OCI-LY7 (cell line): ENCODE measurements around the gene CD86. TPM values are rescaled to one million over a fixed set of nuclear protein-coding genes. Genes with fewer than 3 reads are reported as not detected.
A peak's percentile ranks its signal among the peaks of the same experiment; 100 is the strongest.

Experiments
- BruUV-seq: library from RNA; stranded (reverse); fragments of 400-500 nt; replicated peaks from 2 replicates; lab custom pipeline; 2021; lab: Mats Ljungman, UMichigan
- CTCF ChIA-PET: fragments of 300-600 bp; sonication (Branson Sonifier 250); formaldehyde crosslinking; loops from one replicate; lab custom pipeline; 2022; ENCODE audit warnings: antibody characterized with exemption; ENCODE audit not compliant: unreplicated experiment; lab: Charles Lee
- POLR2A ChIA-PET: fragments of 300-600 bp; sonication (Branson Sonifier 250); formaldehyde crosslinking; loops from one replicate; lab custom pipeline; 2022; ENCODE audit warnings: antibody characterized with exemption; lab: Charles Lee
- DNase-seq: peaks from one replicate; pipeline ENCODE4 v3.0.0-alpha.2; 2015; ENCODE audit warnings: low spot score
- H2AFZ ChIP-seq: fragments of 200-600 bp; sonication (generic), shearing (Covaris generic); 2 replicates; pipeline ENCODE4 v1.6.1; 2014; ENCODE audit warnings: mild to moderate bottlenecking, antibody characterized with exemption, low read length, moderate library complexity
- H3K27ac ChIP-seq: fragments of 200-600 bp; sonication (generic); 2 replicates; pipeline ENCODE4 v1.5.1; 2014; ENCODE audit warnings: mixed run types, low read depth, mild to moderate bottlenecking, moderate library complexity, low read length, inconsistent platforms; ENCODE audit not compliant: poor library complexity, severe bottlenecking
- H3K36me3 ChIP-seq: fragments of 200-600 bp; sonication (generic); 2 replicates; pipeline ENCODE4 v1.6.1; 2014; ENCODE audit warnings: mild to moderate bottlenecking, antibody characterized with exemption, low read length, moderate library complexity, mixed read lengths; ENCODE audit not compliant: insufficient read depth
- H3K4me1 ChIP-seq: fragments of 200-600 bp; sonication (generic); 2 replicates; pipeline ENCODE4 v1.5.1; 2014; ENCODE audit warnings: mild to moderate bottlenecking, low read length; ENCODE audit not compliant: insufficient read depth, poor library complexity, severe bottlenecking
- H3K4me2 ChIP-seq: fragments of 200-600 bp; sonication (generic); 2 replicates; pipeline ENCODE4 v1.6.1; 2014; ENCODE audit warnings: mild to moderate bottlenecking, low read length
- H3K4me3 ChIP-seq: fragments of 200-600 bp; sonication (generic); 2 replicates; pipeline ENCODE4 v1.5.1; 2014; ENCODE audit warnings: mild to moderate bottlenecking, low read depth, low read length; ENCODE audit not compliant: poor library complexity, severe bottlenecking
- H3K79me2 ChIP-seq: fragments of 200-600 bp; sonication (generic); 2 replicates; pipeline ENCODE4 v1.6.1; 2016; ENCODE audit warnings: low read depth, mild to moderate bottlenecking, low read length, moderate library complexity, mixed read lengths; ENCODE audit not compliant: insufficient read depth
- H3K9me2 ChIP-seq: fragments of 200-600 bp; sonication (generic); 2 replicates; pipeline ENCODE4 v1.6.1; 2016; ENCODE audit warnings: mild to moderate bottlenecking, low read length, mixed read lengths; ENCODE audit not compliant: insufficient read depth
- H3K9me3 ChIP-seq: fragments of 200-600 bp; sonication (generic); 2 replicates; pipeline ENCODE4 v1.6.1; 2014; ENCODE audit warnings: mild to moderate bottlenecking, mixed run types, low read length, mixed read lengths
- H4K20me1 ChIP-seq: fragments of 200-600 bp; sonication (generic); 2 replicates; pipeline ENCODE4 v1.6.1; 2014; ENCODE audit warnings: mild to moderate bottlenecking, antibody characterized with exemption, low read length, moderate library complexity, mixed read lengths; ENCODE audit not compliant: insufficient read depth
- EZH2phosphoT487 ChIP-seq: fragments of 200-600 bp; sonication (generic); IDR thresholded peaks from 2 replicates; pipeline ENCODE4 v1.6.1; 2018; ENCODE audit warnings: low read depth, borderline replicate concordance, mild to moderate bottlenecking, mixed run types, antibody characterized with exemption, low read length, moderate library complexity, mixed read lengths
- intact Hi-C: fragments of 100-400 bp; cut with micrococcal nuclease; formaldehyde crosslinking; loops from one replicate; pipeline ENCODE4 v1.10.0; 2022; ENCODE audit not compliant: unreplicated experiment
- total RNA-seq, 2 experiments: library from RNA; depleted of rRNA in 1 of 2; stranded (reverse); fragments of >200 nt in 1 of 2; shearing (Covaris generic) in 1 of 2; gene quantifications; 2 replicates each; pipeline ENCODE4 v1.2.3, GENCODE V29; 2014 to 2022
- TF ChIP-seq, protein P1 (sequence below): fragments of 200-600 bp; sonication (generic); conservative IDR thresholded peaks from 2 replicates; pipeline ENCODE4 v1.5.1; 2014; ENCODE audit warnings: mild to moderate bottlenecking, antibody characterized with exemption, low read length, moderate library complexity, mixed read lengths

CD86 gene
- total RNA-seq, 2 experiments from 2014 or later, result 13.5 to 18.9 TPM

- no peaks in the 10 kb centered on the region for H4K20me1 ChIP-seq
- TF ChIP-seq, protein P1, sequence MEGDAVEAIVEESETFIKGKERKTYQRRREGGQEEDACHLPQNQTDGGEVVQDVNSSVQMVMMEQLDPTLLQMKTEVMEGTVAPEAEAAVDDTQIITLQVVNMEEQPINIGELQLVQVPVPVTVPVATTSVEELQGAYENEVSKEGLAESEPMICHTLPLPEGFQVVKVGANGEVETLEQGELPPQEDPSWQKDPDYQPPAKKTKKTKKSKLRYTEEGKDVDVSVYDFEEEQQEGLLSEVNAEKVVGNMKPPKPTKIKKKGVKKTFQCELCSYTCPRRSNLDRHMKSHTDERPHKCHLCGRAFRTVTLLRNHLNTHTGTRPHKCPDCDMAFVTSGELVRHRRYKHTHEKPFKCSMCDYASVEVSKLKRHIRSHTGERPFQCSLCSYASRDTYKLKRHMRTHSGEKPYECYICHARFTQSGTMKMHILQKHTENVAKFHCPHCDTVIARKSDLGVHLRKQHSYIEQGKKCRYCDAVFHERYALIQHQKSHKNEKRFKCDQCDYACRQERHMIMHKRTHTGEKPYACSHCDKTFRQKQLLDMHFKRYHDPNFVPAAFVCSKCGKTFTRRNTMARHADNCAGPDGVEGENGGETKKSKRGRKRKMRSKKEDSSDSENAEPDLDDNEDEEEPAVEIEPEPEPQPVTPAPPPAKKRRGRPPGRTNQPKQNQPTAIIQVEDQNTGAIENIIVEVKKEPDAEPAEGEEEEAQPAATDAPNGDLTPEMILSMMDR, result no peak
- no peak for TF ChIP-seq EZH2phosphoT487
- intact Hi-C loops, result loop anchor here (2.0 kb wide), 1 partner anchor 13 kb away; the partner anchor contains the start of gene CD86
- H3K4me3 ChIP-seq, result peak overlapping the region; percentile 57
- BruUV-seq, result no TSS peak
- peaks cover 14% of the 10 kb centered on the region for H3K36me3 ChIP-seq
- H3K9me3 ChIP-seq, result no peaks in the 10 kb centered on the region; the same call in 1 of the 2 replicates
- peak overlapping the region; percentile 36; the same call in 1 of the 2 replicates for H2AFZ ChIP-seq
- DNase-seq, result peak; percentile 45
- peak overlapping the region; percentile 72 for H3K27ac ChIP-seq
- H3K9me2 ChIP-seq, result no peaks in the 10 kb centered on the region
- H3K4me1 ChIP-seq, result peaks cover 83% of the 10 kb centered on the region
- H3K4me2 ChIP-seq, result peak overlapping the region; percentile 81
- POLR2A ChIA-PET, result interaction anchor here (2.8 to 8.0 kb wide), 2 partner anchors 9 to 10 kb away, joined by 13 to 117 read pairs; no protein-coding TSS in a partner anchor
- CTCF ChIA-PET, result no interaction called here
- H3K79me2 ChIP-seq, result peaks cover 79% of the 10 kb centered on the region; the same call in 1 of the 2 replicates
These were observed 12.6 kb downstream of the CD86 start for GRCh38 chr3:122067588-122068240.

GRCh38 chr3:122074621-122075265 lies 19.6 kb downstream of the CD86 start:
- Histone ChIP-seq H3K79me2 (peaks cover 79% of the 10 kb centered on the region), H3K36me3 (peaks cover 11% of the 10 kb centered on the region), H3K4me3 (peak overlapping the region; percentile 71), H2AFZ (peak overlapping the region; percentile 60), H3K9me3 (no peaks in the 10 kb centered on the region; the same call in 1 of the 2 replicates), H3K27ac (peak overlapping the region; percentile 81), H3K9me2 (no peaks in the 10 kb centered on the region), H4K20me1 (no peaks in the 10 kb centered on the region), H3K4me2 (peak overlapping the region; percentile 81), H3K4me1 (peaks cover 69% of the 10 kb centered on the region)
- intact Hi-C loops, result loop anchor here (5.0 kb wide), 1 partner anchor 237 kb away; the partner anchor contains the start of genes EAF2 and IQCB1
- CTCF ChIA-PET, result interaction anchor here (0.7 to 2.0 kb wide), 2 partner anchors 10 to 79 kb away, joined by 3 to 8 read pairs; no protein-coding TSS in a partner anchor
- POLR2A ChIA-PET, result interaction anchor here (0.8 to 8.4 kb wide), 7 partner anchors 10 to 95 kb away, joined by 3 to 117 read pairs (median 9); partner anchors contain the start of gene CD86
- peak; percentile 64 for DNase-seq
- TF ChIP-seq, protein P1, result no peak
- TF ChIP-seq EZH2phosphoT487, result no peak
- no TSS peak for BruUV-seq
